Panc1 (cell line): ENCODE results near the gene GRM4. TPM values are rescaled to one million over a fixed set of nuclear protein-coding genes. Genes with fewer than 3 reads are reported as not detected.
"Not testable (repeated sequence)": the region's sequence is repeated elsewhere in the genome, so short reads cannot be mapped to it uniquely, and the experiment has no call there.

ENCODE experiments used
- ATAC-seq: fragments of 200-7000 bp; cut with Tn5 transposase; 2 replicates; pipeline ENCODE4 v1.9.1; 2020; ENCODE audit warnings: mild to moderate bottlenecking, moderate library complexity
- BruUV-seq: library from RNA; stranded (reverse); fragments of 400-500 nt; replicated peaks from 2 replicates; lab custom pipeline; 2021; lab: Mats Ljungman, UMichigan
- CTCF ChIA-PET: fragments of 300-600 bp; sonication (Branson Sonifier 250); formaldehyde crosslinking; loops from one replicate; lab custom pipeline; 2022; ENCODE audit warnings: antibody characterized with exemption; lab: Charles Lee
- POLR2A ChIA-PET: fragments of 300-600 bp; sonication (Branson Sonifier 250); formaldehyde crosslinking; loops from one replicate; lab custom pipeline; 2022; ENCODE audit warnings: antibody characterized with exemption; lab: Charles Lee
- DNase-seq: peaks from one replicate; pipeline ENCODE4 v3.0.0-alpha.2; 2010; ENCODE audit warnings: low read depth, low spot score
- H3K27ac ChIP-seq: 2 replicates; pipeline ENCODE4 v1.5.1; 2011; ENCODE audit warnings: mild to moderate bottlenecking, low read length, inconsistent platforms
- H3K27me3 ChIP-seq: fragments of 200-500 bp; sonication (Bioruptor generic); 2 replicates; pipeline ENCODE4 v1.6.0; 2014; ENCODE audit warnings: low read length, inconsistent platforms; ENCODE audit not compliant: control insufficient read depth, insufficient read depth
- H3K36me3 ChIP-seq: fragments of 200-500 bp; sonication (Bioruptor generic); 2 replicates; pipeline ENCODE4 v1.5.1; 2014; ENCODE audit warnings: inconsistent platforms, mild to moderate bottlenecking, low read length, moderate library complexity; ENCODE audit not compliant: control insufficient read depth, insufficient read depth
- H3K4me1 ChIP-seq: 2 replicates; pipeline ENCODE4 v1.5.1; 2011; ENCODE audit warnings: inconsistent platforms, mild to moderate bottlenecking, low read length, moderate library complexity; ENCODE audit not compliant: control insufficient read depth, insufficient read depth
- H3K4me3 ChIP-seq, 2 experiments: 2 replicates each; pipeline ENCODE4 v1.5.1; 2011 to 2012; ENCODE audit warnings: low read depth in 2 of 2, low read length in 2 of 2, mild to moderate bottlenecking in 2 of 2, inconsistent platforms in 1 of 2, moderate library complexity in 1 of 2
- H3K9me3 ChIP-seq: fragments of 200-500 bp; sonication (Bioruptor generic); 2 replicates; pipeline ENCODE4 v1.5.1; 2014; ENCODE audit warnings: low read depth, mild to moderate bottlenecking, inconsistent platforms, low read length, moderate library complexity; ENCODE audit not compliant: control insufficient read depth, insufficient read depth
- POLR2AphosphoS5 ChIP-seq: IDR thresholded peaks from 2 replicates; pipeline ENCODE4 v1.6.1; 2012; ENCODE audit warnings: mild to moderate bottlenecking, low read depth, low read length, moderate library complexity
- REST ChIP-seq, 2 experiments: IDR thresholded peaks; 2 replicates each; pipeline ENCODE4 v1.6.1; 2011 to 2012; ENCODE audit warnings: low read depth in 2 of 2, control low read depth in 1 of 2, low read length in 1 of 2, mild to moderate bottlenecking in 1 of 2, moderate library complexity in 1 of 2; ENCODE audit not compliant: insufficient read depth in 1 of 2
- SIN3A ChIP-seq: IDR thresholded peaks from 2 replicates; pipeline ENCODE4 v1.6.1; 2012; ENCODE audit warnings: low read depth, mild to moderate bottlenecking, low read length, moderate library complexity, borderline replicate concordance; ENCODE audit not compliant: insufficient read depth
- TCF7L2 ChIP-seq: IDR thresholded peaks from 2 replicates; pipeline ENCODE4 v1.6.1; 2011; ENCODE audit warnings: mild to moderate bottlenecking, low read depth, low read length, inconsistent platforms
- in situ Hi-C: cut with HindIII; loops from 2 replicates; pipeline ENCODE4 v1.10.0; 2016; ENCODE audit warnings: low sequenced_read_pairs, low pct_unique_long_range_greater_than_20kb
- intact Hi-C: fragments of 100-400 bp; cut with micrococcal nuclease; formaldehyde crosslinking; loops from one replicate; pipeline ENCODE4 v1.10.0; 2022; ENCODE audit not compliant: unreplicated experiment
- total RNA-seq: library from RNA; stranded (reverse); gene quantifications from one replicate; pipeline ENCODE4 v1.2.1, GENCODE V29; 2021; ENCODE audit not compliant: unreplicated experiment
- TF ChIP-seq, protein P1 (sequence below): fragments of 450-650 bp; IDR thresholded peaks from 2 replicates; pipeline ENCODE4 v1.5.1; 2017; ENCODE audit warnings: mild to moderate bottlenecking

Gene GRM4
- total RNA-seq, 1 experiment from 2014 or later = 1.3 TPM

- DNase-seq, H3K4me1 ChIP-seq, intact Hi-C loops, BruUV-seq, H3K9me3 ChIP-seq, H3K27me3 ChIP-seq, H3K4me3 ChIP-seq, in situ Hi-C loops, ATAC-seq, H3K36me3 ChIP-seq, CTCF ChIA-PET, H3K27ac ChIP-seq, POLR2A ChIA-PET: not testable (repeated sequence)
Measured at GRCh38 chr6:34041998-34042397, 103.9 kb downstream of the GRM4 start.

DNA sequence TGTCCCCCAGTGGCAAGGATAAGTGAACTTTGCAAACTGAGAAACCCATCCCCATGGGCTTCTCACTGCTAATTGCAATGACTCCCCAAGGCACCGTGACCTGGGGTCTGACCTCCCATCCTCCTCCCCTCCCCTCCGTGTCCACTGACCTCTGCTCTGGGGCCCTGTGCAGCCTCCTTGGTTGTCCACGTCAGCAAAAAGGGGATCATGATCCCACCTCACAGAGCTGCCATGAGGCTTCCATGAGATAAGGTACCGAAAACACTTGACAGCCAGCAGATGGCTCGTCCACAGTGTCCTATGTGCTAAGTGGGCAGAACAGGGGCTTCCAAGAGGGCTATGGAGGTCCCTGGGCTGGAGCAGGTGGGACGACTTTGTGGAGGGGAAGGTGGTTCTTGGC, 104.5 kb downstream of the GRM4 start:
- ATAC-seq (no peak), DNase-seq (no peak)
- POLR2A ChIA-PET = no interaction called here
- in situ Hi-C loops = no loop called here
- no peaks in the 10 kb centered on the region for H3K9me3 ChIP-seq
- H3K4me3 ChIP-seq = no peak overlapping the region
- CTCF ChIA-PET = no interaction called here
- intact Hi-C loops = no loop called here
- no peak for TF ChIP-seq POLR2AphosphoS5
- no peak for TF ChIP-seq TCF7L2
- no peak for TF ChIP-seq REST (IDR thresholded peaks at IDR 0.05; ENCODE audit: insufficient read depth in 1 of 2, low read depth in 2 of 2, low read length in 1 of 2)
- no peak for TF ChIP-seq SIN3A
- TF ChIP-seq, protein P1, sequence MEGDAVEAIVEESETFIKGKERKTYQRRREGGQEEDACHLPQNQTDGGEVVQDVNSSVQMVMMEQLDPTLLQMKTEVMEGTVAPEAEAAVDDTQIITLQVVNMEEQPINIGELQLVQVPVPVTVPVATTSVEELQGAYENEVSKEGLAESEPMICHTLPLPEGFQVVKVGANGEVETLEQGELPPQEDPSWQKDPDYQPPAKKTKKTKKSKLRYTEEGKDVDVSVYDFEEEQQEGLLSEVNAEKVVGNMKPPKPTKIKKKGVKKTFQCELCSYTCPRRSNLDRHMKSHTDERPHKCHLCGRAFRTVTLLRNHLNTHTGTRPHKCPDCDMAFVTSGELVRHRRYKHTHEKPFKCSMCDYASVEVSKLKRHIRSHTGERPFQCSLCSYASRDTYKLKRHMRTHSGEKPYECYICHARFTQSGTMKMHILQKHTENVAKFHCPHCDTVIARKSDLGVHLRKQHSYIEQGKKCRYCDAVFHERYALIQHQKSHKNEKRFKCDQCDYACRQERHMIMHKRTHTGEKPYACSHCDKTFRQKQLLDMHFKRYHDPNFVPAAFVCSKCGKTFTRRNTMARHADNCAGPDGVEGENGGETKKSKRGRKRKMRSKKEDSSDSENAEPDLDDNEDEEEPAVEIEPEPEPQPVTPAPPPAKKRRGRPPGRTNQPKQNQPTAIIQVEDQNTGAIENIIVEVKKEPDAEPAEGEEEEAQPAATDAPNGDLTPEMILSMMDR = no peak
- H3K4me1 ChIP-seq = 0 out of 2 replicates have a peak, but pooled peaks cover 3% of the 10 kb centered on the region
- no peaks in the 10 kb centered on the region for H3K36me3 ChIP-seq
- no peak overlapping the region for H3K27ac ChIP-seq
- no peaks in the 10 kb centered on the region for H3K27me3 ChIP-seq
- no TSS peak for BruUV-seq

GRCh38 chr6:34039943-34040342, 105.9 kb downstream of the GRM4 start:
- Histone ChIP-seq H3K9me3 (no peaks in the 10 kb centered on the region), H3K27me3 (no peaks in the 10 kb centered on the region), H3K36me3 (no peaks in the 10 kb centered on the region), H3K4me1 (no peaks in the 10 kb centered on the region), H3K27ac (no peak overlapping the region), H3K4me3 (no peak overlapping the region)
- TF ChIP-seq POLR2AphosphoS5 (no peak), TCF7L2 (no peak), REST (IDR thresholded peaks at IDR 0.05; ENCODE audit: insufficient read depth in 1 of 2, low read depth in 2 of 2, low read length in 1 of 2) (no peak), SIN3A (no peak)
- TF ChIP-seq, protein P1 = no peak
- intact Hi-C loops (no loop called here), in situ Hi-C loops (no loop called here)
- DNase-seq = no peak
- no TSS peak for BruUV-seq
- ChIA-PET POLR2A (no interaction called here), CTCF (no interaction called here)
- ATAC-seq = no peak
